ENCODE data around the gene ZNF785. TPM values are rescaled to one million over a fixed set of nuclear protein-coding genes. Genes with fewer than 3 reads are reported as not detected.

ZNF785 gene
- 10.2 and 10.6 TPM in 2 replicates for total RNA-seq

GRCh38 chr16:30585400-30586191, at the start of gene ZNF785:
TSS of gene ZNF785 (minus strand) at chr16:30585697. CDS start at chr16:30585611, 86 bp downstream.

GRCh38 chr16:30609926-30610839, 24.7 kb upstream of the ZNF785 start, which contains the start of gene ZNF689:
TSS of gene ZNF689 (minus strand) at chr16:30610389. CDS start at chr16:30610041, 348 bp downstream.

DNA sequence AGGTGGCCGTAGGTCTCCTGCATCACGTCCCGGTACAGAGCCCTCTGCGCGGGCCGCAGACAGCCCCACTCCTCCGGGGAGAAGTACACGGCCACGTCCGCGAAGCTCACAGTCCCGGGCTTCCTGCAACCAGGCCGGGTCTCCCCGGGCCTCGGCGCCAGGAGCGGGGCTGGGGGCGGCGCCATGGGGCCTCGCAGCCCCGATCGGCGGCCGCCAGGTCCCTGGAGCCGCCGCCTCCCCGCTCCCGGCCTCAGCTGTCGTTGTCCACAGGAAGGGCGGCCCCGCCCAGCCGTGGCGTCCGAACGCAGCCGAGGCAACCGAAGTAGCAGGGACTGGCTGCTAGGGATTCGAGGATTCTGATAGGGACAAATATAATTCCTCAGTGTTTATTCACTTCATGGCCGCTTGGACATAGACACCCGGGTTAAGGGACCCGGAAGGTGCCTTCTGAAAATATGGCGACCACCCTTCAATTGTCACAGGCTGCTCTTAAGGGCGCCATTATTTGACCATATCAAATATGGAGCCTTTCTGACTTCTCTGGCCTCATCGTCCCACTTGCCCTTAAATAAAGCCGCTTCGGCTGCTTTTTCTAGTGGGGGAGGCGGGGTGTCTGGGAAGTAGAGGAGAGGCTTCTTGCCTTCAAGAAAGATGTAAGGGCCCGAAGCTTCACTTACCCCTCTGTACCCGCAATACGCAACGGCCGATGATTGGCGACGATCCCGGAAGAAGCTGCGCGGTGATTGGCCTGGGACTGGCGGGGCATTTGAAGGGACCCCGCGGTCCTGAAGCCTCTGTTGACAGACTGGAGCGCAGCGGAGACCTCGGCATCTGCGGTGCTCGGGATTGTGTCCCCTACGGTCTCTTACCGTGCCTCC, 13.8 kb downstream of the ZNF785 start, which contains the start of gene ZNF688:
Gene ZNF688, minus strand, starts transcription at position 270 of the 878 bp plus-strand sequence. Its CDS starts 85 bp downstream, at position 185.

DNA sequence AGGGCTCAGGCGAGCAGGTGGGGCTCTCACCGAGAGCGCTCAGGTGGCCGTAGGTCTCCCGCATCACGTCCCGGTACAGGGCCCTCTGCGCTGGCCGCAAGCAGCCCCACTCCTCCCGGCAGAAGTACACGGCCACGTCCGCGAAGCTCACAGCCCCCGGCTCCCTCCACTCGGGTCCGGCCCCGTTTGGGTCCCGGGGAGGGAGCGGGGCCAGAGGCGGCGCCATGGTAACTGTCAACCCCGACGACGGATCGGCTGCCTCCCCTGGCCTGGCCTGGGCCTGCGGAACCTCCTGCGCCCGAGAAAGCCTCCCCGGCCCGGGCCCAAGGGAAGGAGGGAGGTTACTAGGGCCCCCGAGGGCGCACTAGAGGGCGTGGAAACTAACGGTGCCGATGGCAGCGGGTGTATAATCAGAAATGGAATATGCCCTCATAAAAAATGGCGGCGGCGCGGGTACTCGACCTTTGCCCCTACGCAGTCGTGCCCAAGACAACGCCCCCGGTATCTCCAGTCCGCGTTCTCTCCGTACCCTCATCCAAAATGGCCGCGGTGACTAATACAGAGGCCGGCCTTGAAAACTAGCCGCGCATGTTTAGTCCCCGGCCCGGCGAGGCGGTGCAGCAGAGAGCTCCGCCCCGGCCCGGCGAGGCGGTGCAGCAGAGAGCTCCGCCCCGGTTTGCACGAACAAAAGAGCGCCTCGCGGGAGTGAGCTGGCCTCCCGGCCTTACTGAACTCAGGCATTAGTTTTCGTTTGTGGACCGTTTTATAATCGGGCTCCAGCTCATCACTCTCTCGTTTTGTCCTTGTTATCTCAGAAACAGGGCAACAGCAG, 27.3 kb downstream of the ZNF785 start, which contains the start of gene ZNF764:
Gene ZNF764, minus strand, starts transcription at position 418 of the 832 bp plus-strand sequence. Its CDS starts 192 bp downstream, at position 226.

GRCh38 chr16:30534368-30535105, 51.0 kb downstream of the ZNF785 start, which contains the start of gene ZNF747:
TSS of gene ZNF747 (minus strand) at chr16:30534858. CDS start at chr16:30534679, 179 bp downstream.

Other genes starting within 250 kb of the ZNF785 start
- gene CD2BP2, start 230.4 kb downstream of the ZNF785 start, total RNA-seq: 24.5 and 25.1 TPM in 2 replicates
- gene TBC1D10B, start 215.2 kb downstream of the ZNF785 start, total RNA-seq: 36.3 and 42.3 TPM in 2 replicates
- not detected in 2 replicates for gene MYL11, start 210.9 kb downstream of the ZNF785 start, total RNA-seq
- gene SEPTIN1, start 203.1 kb downstream of the ZNF785 start, total RNA-seq: 0.13 and 0.17 TPM in 2 replicates
- 4.9 and 9.4 TPM in 2 replicates for gene ZNF48, start 190.3 kb downstream of the ZNF785 start, total RNA-seq
- 9.8 and 12.4 TPM in 2 replicates for gene ZNF771, start 178.1 kb downstream of the ZNF785 start, total RNA-seq
- gene DCTPP1, start 155.7 kb downstream of the ZNF785 start, total RNA-seq: 7.7 and 8.5 TPM in 2 replicates
- 8.6 and 10.8 TPM in 2 replicates for gene SEPHS2, start 139.8 kb downstream of the ZNF785 start, total RNA-seq
- 0.17 TPM in 1 of 2 replicates, not detected in the other for gene ITGAL, start 113.0 kb downstream of the ZNF785 start, total RNA-seq
- gene ZNF768, start 59.1 kb downstream of the ZNF785 start, total RNA-seq: 14.1 and 21.0 TPM in 2 replicates
- 10.2 and 11.6 TPM in 2 replicates for gene ZNF747, start 50.8 kb downstream of the ZNF785 start, total RNA-seq
- gene ZNF764, start 27.3 kb downstream of the ZNF785 start, total RNA-seq: 4.8 and 5.1 TPM in 2 replicates
- 4.4 and 7.8 TPM in 2 replicates for gene ZNF688, start 14.0 kb downstream of the ZNF785 start, total RNA-seq
- gene ZNF689, start 24.7 kb upstream of the ZNF785 start, total RNA-seq: 3.8 and 3.9 TPM in 2 replicates
- gene PRR14, start 65.3 kb upstream of the ZNF785 start, total RNA-seq: 8.9 and 9.3 TPM in 2 replicates
- gene FBRS, start 72.7 kb upstream of the ZNF785 start, total RNA-seq: 21.6 and 22.4 TPM in 2 replicates
- 53.4 and 62.1 TPM in 2 replicates for gene SRCAP, start 113.5 kb upstream of the ZNF785 start, total RNA-seq
- gene PHKG2, start 162.7 kb upstream of the ZNF785 start, total RNA-seq: 16.4 and 17.3 TPM in 2 replicates
- 0.91 and 1.3 TPM in 2 replicates for gene CFAP119, start 176.4 kb upstream of the ZNF785 start, total RNA-seq
- 66.7 and 74.9 TPM in 2 replicates for gene RNF40, start 176.6 kb upstream of the ZNF785 start, total RNA-seq
- 9.8 and 11.0 TPM in 2 replicates for gene ZNF629, start 201.5 kb upstream of the ZNF785 start, total RNA-seq

All from smooth muscle cell of the pulmonary artery (primary cell).